WTC11 (cell line): ENCODE measurements around the gene RFTN1. TPM values are rescaled to one million over a fixed set of nuclear protein-coding genes. Genes with fewer than 3 reads are reported as not detected.
A peak's percentile ranks its signal among the peaks of the same experiment; 100 is the strongest.

Experiments
- ATAC-seq: fragments of 200-7000 bp; cut with Tn5 transposase; 2 replicates; pipeline ENCODE4 v1.10.0; 2021; ENCODE audit warnings: mild to moderate bottlenecking, moderate library complexity
- CTCF ChIA-PET: fragments of 300-600 bp; sonication (Branson Sonifier 250); formaldehyde crosslinking; loops from one replicate; lab custom pipeline; 2021; ENCODE audit warnings: antibody characterized with exemption; lab: Charles Lee
- POLR2A ChIA-PET: fragments of 350-600 bp; sonication (Branson Sonifier 250); formaldehyde crosslinking; loops from one replicate; lab custom pipeline; 2021; ENCODE audit warnings: antibody characterized with exemption; lab: Charles Lee
- DNase-seq: peaks from one replicate; pipeline ENCODE4 v3.0.0; 2021; ENCODE audit warnings: low spot score
- H3K27ac Mint-ChIP-seq: 2 replicates; pipeline ENCODE4 v1.8.0; 2021; ENCODE audit warnings: mixed read lengths
- H3K27me3 Mint-ChIP-seq: 2 replicates; pipeline ENCODE4 v1.8.0; 2021; ENCODE audit warnings: low read depth, mild to moderate bottlenecking, moderate library complexity, mixed read lengths
- H3K36me3 Mint-ChIP-seq: 2 replicates; pipeline ENCODE4 v1.8.0; 2021; ENCODE audit warnings: mixed read lengths
- H3K4me1 Mint-ChIP-seq: 2 replicates; pipeline ENCODE4 v1.8.0; 2022; ENCODE audit warnings: mixed read lengths
- H3K4me3 Mint-ChIP-seq: 2 replicates; pipeline ENCODE4 v1.8.0; 2021; ENCODE audit warnings: mild to moderate bottlenecking, moderate library complexity, mixed read lengths
- H3K9me3 Mint-ChIP-seq: 2 replicates; pipeline ENCODE4 v1.8.0; 2021; ENCODE audit warnings: mixed read lengths
- CDX4 ChIP-seq: fragments of 250-450 bp; sonication (Bioruptor Pico); IDR thresholded peaks from 2 replicates; pipeline ENCODE4 v1.9.0; 2021; ENCODE audit warnings: moderate library complexity, mild to moderate bottlenecking, inconsistent platforms, borderline replicate concordance
- E2F4 ChIP-seq: sonication (generic); formaldehyde crosslinking; IDR thresholded peaks from 2 replicates; pipeline ENCODE4 v1.8.1; 2022; ENCODE audit warnings: low read depth, mild to moderate bottlenecking, moderate library complexity, missing genetic modification reagents, borderline replicate concordance
- FOXP1 ChIP-seq: sonication (generic); formaldehyde crosslinking; IDR thresholded peaks from 2 replicates; pipeline ENCODE4 v1.8.0; 2022; ENCODE audit warnings: missing genetic modification reagents, mild to moderate bottlenecking, moderate library complexity, borderline replicate concordance
- GTF2I ChIP-seq: fragments of 250-450 bp; sonication (Bioruptor Pico); conservative IDR thresholded peaks from 2 replicates; pipeline ENCODE4 v1.4.0; 2021; ENCODE audit warnings: mild to moderate bottlenecking
- PREB ChIP-seq: sonication (generic); formaldehyde crosslinking; IDR thresholded peaks from 2 replicates; pipeline ENCODE4 v1.8.1; 2022; ENCODE audit warnings: mild to moderate bottlenecking, missing genetic modification reagents, moderate library complexity, borderline replicate concordance
- ZBTB21 ChIP-seq: sonication (generic); formaldehyde crosslinking; IDR thresholded peaks from 2 replicates; pipeline ENCODE4 v1.8.1; 2023; ENCODE audit warnings: mild to moderate bottlenecking, missing genetic modification reagents, borderline replicate concordance
- ZNF671 ChIP-seq: fragments of 250-450 bp; sonication (Bioruptor Pico); IDR thresholded peaks from 2 replicates; pipeline ENCODE4 v1.8.0; 2021; ENCODE audit warnings: mild to moderate bottlenecking
- total RNA-seq: library from RNA; stranded (reverse); gene quantifications from 3 replicates; pipeline ENCODE4 v1.2.3, GENCODE V29; 2021
- TF ChIP-seq, protein P1 (sequence below): sonication (generic); formaldehyde crosslinking; conservative IDR thresholded peaks from 2 replicates; pipeline ENCODE4 v1.8.1; 2023; ENCODE audit warnings: mild to moderate bottlenecking, low read depth, missing genetic modification reagents, moderate library complexity
- TF ChIP-seq, protein P2 (sequence below): fragments of 250-450 bp; sonication (Bioruptor Pico); IDR thresholded peaks from 2 replicates; pipeline ENCODE4 v1.8.0; 2021; ENCODE audit warnings: mild to moderate bottlenecking
- TF ChIP-seq, protein P3 (sequence below): sonication (generic); formaldehyde crosslinking; IDR thresholded peaks from 2 replicates; pipeline ENCODE4 v1.8.0; 2023; ENCODE audit warnings: missing genetic modification reagents, mild to moderate bottlenecking, borderline replicate concordance
- TF ChIP-seq, protein P4 (sequence below): sonication (generic); formaldehyde crosslinking; IDR thresholded peaks from 2 replicates; pipeline ENCODE4 v1.8.0; 2022; ENCODE audit warnings: mild to moderate bottlenecking, missing genetic modification reagents
- TF ChIP-seq, protein P5 (sequence below): sonication (generic); formaldehyde crosslinking; IDR thresholded peaks from 2 replicates; pipeline ENCODE4 v1.8.0; 2023; ENCODE audit warnings: missing genetic modification reagents
- TF ChIP-seq, protein P6 (sequence below): fragments of 250-450 bp; sonication (Bioruptor Pico); IDR thresholded peaks from 2 replicates; pipeline ENCODE4 v1.9.0; 2021; ENCODE audit warnings: mild to moderate bottlenecking

Gene RFTN1
- total RNA-seq, 1 experiment from 2014 or later, result 3.8 TPM

DNA sequence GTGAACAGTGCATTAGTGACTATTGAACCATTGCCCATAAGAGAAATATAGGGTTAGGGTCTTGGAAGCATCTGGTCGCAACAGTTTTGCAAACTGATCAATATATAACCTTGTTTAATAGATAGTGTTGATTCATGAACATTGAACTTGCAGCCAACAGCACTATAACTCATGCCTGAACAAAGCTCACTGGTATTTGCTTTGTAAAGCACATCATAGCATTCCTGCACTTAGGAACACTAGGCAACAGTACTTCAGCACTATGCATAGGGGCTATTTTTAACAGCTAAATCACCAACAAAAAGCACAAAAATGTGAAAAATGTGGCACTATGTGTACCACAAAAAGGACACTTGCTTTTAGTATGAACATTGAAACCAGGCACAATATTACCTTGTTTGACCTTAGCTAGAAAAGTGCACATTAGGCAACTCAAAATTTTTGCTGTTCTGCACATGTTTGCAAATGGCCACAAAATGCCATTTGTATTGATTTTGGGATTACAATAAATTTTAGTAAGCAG, 180.5 kb downstream of the RFTN1 start:
- no peak overlapping the region for H3K27ac Mint-ChIP-seq
- peaks cover 18% of the 10 kb centered on the region for H3K4me1 Mint-ChIP-seq
- CTCF ChIA-PET, result interaction anchor here (0.9 kb wide), 1 partner anchor 22 kb away, joined by 3 read pairs; no protein-coding TSS in a partner anchor
- DNase-seq (no peak), ATAC-seq (no peak)
- POLR2A ChIA-PET, result no interaction called here
- peaks cover 51% of the 10 kb centered on the region for H3K36me3 Mint-ChIP-seq
- no peak overlapping the region for H3K4me3 Mint-ChIP-seq
- H3K27me3 Mint-ChIP-seq, result no peaks in the 10 kb centered on the region
- TF ChIP-seq, protein P1, sequence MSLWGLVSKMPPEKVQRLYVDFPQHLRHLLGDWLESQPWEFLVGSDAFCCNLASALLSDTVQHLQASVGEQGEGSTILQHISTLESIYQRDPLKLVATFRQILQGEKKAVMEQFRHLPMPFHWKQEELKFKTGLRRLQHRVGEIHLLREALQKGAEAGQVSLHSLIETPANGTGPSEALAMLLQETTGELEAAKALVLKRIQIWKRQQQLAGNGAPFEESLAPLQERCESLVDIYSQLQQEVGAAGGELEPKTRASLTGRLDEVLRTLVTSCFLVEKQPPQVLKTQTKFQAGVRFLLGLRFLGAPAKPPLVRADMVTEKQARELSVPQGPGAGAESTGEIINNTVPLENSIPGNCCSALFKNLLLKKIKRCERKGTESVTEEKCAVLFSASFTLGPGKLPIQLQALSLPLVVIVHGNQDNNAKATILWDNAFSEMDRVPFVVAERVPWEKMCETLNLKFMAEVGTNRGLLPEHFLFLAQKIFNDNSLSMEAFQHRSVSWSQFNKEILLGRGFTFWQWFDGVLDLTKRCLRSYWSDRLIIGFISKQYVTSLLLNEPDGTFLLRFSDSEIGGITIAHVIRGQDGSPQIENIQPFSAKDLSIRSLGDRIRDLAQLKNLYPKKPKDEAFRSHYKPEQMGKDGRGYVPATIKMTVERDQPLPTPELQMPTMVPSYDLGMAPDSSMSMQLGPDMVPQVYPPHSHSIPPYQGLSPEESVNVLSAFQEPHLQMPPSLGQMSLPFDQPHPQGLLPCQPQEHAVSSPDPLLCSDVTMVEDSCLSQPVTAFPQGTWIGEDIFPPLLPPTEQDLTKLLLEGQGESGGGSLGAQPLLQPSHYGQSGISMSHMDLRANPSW, result no peak
- TF ChIP-seq PREB (no peak), ZNF671 (CRISPR knock-in tag) (no peak), E2F4 (no peak), ZBTB21 (CRISPR knock-in tag) (no peak)
- TF ChIP-seq, protein P2, sequence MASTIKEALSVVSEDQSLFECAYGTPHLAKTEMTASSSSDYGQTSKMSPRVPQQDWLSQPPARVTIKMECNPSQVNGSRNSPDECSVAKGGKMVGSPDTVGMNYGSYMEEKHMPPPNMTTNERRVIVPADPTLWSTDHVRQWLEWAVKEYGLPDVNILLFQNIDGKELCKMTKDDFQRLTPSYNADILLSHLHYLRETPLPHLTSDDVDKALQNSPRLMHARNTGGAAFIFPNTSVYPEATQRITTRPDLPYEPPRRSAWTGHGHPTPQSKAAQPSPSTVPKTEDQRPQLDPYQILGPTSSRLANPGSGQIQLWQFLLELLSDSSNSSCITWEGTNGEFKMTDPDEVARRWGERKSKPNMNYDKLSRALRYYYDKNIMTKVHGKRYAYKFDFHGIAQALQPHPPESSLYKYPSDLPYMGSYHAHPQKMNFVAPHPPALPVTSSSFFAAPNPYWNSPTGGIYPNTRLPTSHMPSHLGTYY (CRISPR knock-in tag), result no peak
- H3K9me3 Mint-ChIP-seq, result peaks cover 38% of the 10 kb centered on the region

DNA sequence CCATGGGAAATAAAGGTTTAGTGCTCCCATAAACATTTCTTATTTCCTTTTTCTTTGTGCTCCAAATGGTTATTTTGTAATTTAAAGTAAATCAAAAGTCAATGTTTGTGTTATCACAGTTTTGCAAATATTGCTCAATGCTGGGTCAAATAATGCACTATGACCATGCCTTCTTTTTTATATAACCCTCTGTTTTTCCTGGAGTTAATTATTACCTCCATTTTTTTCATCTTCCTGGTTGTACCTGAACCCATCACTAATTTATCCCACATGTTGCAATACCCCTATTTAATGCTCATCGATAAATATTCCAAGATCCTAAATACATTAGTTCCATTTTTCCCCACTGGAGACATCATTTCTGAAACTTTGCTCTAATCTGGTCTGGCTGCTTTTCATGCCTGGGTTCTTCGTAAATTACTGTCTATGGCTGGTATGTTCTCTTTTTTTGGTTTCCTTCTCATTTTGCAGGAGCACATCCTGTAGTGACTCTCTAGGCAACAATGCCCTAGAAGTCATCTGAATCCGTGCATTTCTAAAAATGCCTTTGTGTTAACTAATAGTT, 182.1 kb downstream of the RFTN1 start:
- no peaks in the 10 kb centered on the region for H3K27me3 Mint-ChIP-seq
- ATAC-seq, result no peak
- H3K4me1 Mint-ChIP-seq, result peaks cover 18% of the 10 kb centered on the region
- H3K27ac Mint-ChIP-seq, result no peak overlapping the region
- POLR2A ChIA-PET, result no interaction called here
- TF ChIP-seq GTF2I (CRISPR knock-in tag) (peak; percentile 72; the same call in 1 of the 2 replicates), FOXP1 (CRISPR knock-in tag) (no peak)
- TF ChIP-seq, all 79 proteins: peak for 1
- peaks cover 38% of the 10 kb centered on the region for H3K9me3 Mint-ChIP-seq
- H3K4me3 Mint-ChIP-seq, result no peak overlapping the region
- CTCF ChIA-PET, result no interaction called here
- peaks cover 51% of the 10 kb centered on the region for H3K36me3 Mint-ChIP-seq
- DNase-seq, result no peak

DNA sequence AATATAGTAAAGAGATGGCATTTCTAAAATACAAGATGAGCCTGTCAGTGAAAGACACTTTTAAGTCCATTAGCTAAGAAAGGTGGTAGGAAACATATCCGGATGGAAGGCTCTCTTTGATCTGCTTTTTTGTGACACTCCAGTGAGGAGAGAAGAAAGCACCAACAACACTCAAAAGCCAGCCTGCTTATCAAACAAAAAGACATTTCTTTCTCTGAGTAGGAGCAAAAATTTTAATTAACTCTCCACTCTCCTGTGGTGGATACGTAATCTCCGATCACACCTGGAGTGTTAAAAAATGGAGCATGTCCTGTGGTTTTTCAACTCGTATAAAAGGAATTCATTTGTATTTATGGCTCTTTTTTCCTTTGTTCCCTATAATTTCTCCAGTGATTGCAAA, 183.1 kb downstream of the RFTN1 start:
- H3K4me1 Mint-ChIP-seq, result peaks cover 18% of the 10 kb centered on the region
- no peak overlapping the region for H3K27ac Mint-ChIP-seq
- ATAC-seq (no peak), DNase-seq (no peak)
- no peak overlapping the region for H3K4me3 Mint-ChIP-seq
- H3K27me3 Mint-ChIP-seq, result no peaks in the 10 kb centered on the region
- ChIA-PET CTCF (no interaction called here), POLR2A (no interaction called here)
- peaks cover 38% of the 10 kb centered on the region for H3K9me3 Mint-ChIP-seq
- peaks cover 50% of the 10 kb centered on the region for H3K36me3 Mint-ChIP-seq
- TF ChIP-seq, protein P3, sequence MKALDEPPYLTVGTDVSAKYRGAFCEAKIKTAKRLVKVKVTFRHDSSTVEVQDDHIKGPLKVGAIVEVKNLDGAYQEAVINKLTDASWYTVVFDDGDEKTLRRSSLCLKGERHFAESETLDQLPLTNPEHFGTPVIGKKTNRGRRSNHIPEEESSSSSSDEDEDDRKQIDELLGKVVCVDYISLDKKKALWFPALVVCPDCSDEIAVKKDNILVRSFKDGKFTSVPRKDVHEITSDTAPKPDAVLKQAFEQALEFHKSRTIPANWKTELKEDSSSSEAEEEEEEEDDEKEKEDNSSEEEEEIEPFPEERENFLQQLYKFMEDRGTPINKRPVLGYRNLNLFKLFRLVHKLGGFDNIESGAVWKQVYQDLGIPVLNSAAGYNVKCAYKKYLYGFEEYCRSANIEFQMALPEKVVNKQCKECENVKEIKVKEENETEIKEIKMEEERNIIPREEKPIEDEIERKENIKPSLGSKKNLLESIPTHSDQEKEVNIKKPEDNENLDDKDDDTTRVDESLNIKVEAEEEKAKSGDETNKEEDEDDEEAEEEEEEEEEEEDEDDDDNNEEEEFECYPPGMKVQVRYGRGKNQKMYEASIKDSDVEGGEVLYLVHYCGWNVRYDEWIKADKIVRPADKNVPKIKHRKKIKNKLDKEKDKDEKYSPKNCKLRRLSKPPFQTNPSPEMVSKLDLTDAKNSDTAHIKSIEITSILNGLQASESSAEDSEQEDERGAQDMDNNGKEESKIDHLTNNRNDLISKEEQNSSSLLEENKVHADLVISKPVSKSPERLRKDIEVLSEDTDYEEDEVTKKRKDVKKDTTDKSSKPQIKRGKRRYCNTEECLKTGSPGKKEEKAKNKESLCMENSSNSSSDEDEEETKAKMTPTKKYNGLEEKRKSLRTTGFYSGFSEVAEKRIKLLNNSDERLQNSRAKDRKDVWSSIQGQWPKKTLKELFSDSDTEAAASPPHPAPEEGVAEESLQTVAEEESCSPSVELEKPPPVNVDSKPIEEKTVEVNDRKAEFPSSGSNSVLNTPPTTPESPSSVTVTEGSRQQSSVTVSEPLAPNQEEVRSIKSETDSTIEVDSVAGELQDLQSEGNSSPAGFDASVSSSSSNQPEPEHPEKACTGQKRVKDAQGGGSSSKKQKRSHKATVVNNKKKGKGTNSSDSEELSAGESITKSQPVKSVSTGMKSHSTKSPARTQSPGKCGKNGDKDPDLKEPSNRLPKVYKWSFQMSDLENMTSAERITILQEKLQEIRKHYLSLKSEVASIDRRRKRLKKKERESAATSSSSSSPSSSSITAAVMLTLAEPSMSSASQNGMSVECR (CRISPR knock-in tag), result no peak
- no peak for TF ChIP-seq CDX4 (CRISPR knock-in tag)
- TF ChIP-seq PREB, result no peak
- TF ChIP-seq, protein P4, sequence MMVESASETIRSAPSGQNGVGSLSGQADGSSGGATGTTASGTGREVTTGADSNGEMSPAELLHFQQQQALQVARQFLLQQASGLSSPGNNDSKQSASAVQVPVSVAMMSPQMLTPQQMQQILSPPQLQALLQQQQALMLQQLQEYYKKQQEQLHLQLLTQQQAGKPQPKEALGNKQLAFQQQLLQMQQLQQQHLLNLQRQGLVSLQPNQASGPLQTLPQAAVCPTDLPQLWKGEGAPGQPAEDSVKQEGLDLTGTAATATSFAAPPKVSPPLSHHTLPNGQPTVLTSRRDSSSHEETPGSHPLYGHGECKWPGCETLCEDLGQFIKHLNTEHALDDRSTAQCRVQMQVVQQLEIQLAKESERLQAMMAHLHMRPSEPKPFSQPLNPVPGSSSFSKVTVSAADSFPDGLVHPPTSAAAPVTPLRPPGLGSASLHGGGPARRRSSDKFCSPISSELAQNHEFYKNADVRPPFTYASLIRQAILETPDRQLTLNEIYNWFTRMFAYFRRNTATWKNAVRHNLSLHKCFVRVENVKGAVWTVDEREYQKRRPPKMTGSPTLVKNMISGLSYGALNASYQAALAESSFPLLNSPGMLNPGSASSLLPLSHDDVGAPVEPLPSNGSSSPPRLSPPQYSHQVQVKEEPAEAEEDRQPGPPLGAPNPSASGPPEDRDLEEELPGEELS (CRISPR knock-in tag), result no peak
- TF ChIP-seq, protein P5, sequence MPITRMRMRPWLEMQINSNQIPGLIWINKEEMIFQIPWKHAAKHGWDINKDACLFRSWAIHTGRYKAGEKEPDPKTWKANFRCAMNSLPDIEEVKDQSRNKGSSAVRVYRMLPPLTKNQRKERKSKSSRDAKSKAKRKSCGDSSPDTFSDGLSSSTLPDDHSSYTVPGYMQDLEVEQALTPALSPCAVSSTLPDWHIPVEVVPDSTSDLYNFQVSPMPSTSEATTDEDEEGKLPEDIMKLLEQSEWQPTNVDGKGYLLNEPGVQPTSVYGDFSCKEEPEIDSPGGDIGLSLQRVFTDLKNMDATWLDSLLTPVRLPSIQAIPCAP (CRISPR knock-in tag), result no peak
- TF ChIP-seq, protein P6, sequence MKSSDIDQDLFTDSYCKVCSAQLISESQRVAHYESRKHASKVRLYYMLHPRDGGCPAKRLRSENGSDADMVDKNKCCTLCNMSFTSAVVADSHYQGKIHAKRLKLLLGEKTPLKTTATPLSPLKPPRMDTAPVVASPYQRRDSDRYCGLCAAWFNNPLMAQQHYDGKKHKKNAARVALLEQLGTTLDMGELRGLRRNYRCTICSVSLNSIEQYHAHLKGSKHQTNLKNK (CRISPR knock-in tag), result no peak
